HG02852 (cell line): ENCODE data around the gene CPEB3.
A peak's percentile ranks its signal among the peaks of the same experiment; 100 is the strongest.
"Not testable (repeated sequence)": the region's sequence is repeated elsewhere in the genome, so short reads cannot be mapped to it uniquely, and the experiment has no call there.

Source experiments
- ATAC-seq: cut with Tn5 transposase; IDR thresholded peaks from one replicate; pipeline ENCODE4 v1.9.1; 2021; ENCODE audit warnings: mild to moderate bottlenecking, moderate library complexity; ENCODE audit not compliant: unreplicated experiment

Gene CPEB3

GRCh38 chr10:92149261-92149660, 141.6 kb downstream of the CPEB3 start:
- ATAC-seq, result no peak

- ATAC-seq, result no peak
These were observed 144.1 kb downstream of the CPEB3 start for GRCh38 chr10:92146781-92147180.

- ATAC-seq, result no peak
These were observed 144.8 kb downstream of the CPEB3 start for GRCh38 chr10:92146107-92146506.

- peak; percentile 67 for ATAC-seq
These were observed 147.9 kb downstream of the CPEB3 start for GRCh38 chr10:92142949-92143348.

GRCh38 chr10:92142512-92142911, 148.4 kb downstream of the CPEB3 start:
- ATAC-seq, result no peak

- not testable (repeated sequence) for ATAC-seq
These were observed 149.7 kb downstream of the CPEB3 start for GRCh38 chr10:92141147-92141546.

GRCh38 chr10:92134049-92134448, 156.8 kb downstream of the CPEB3 start:
- ATAC-seq, result not testable (repeated sequence)

GRCh38 chr10:92131275-92131820, 159.5 kb downstream of the CPEB3 start:
- no peak for ATAC-seq

GRCh38 chr10:92130622-92131274, 160.1 kb downstream of the CPEB3 start:
- ATAC-seq, result no peak

- ATAC-seq, result no peak
These were observed 164.7 kb downstream of the CPEB3 start for GRCh38 chr10:92126100-92126650.

- ATAC-seq, result no peak
These were observed 165.7 kb downstream of the CPEB3 start for GRCh38 chr10:92125144-92125543.

GRCh38 chr10:92124616-92125143, 166.2 kb downstream of the CPEB3 start:
- no peak for ATAC-seq

GRCh38 chr10:92124020-92124419, 166.9 kb downstream of the CPEB3 start:
- no peak for ATAC-seq

- no peak for ATAC-seq
These were observed 167.9 kb downstream of the CPEB3 start for GRCh38 chr10:92122941-92123450.

GRCh38 chr10:92121686-92122492, 169.0 kb downstream of the CPEB3 start:
- no peak for ATAC-seq

GRCh38 chr10:92119340-92119739, 171.5 kb downstream of the CPEB3 start:
- no peak for ATAC-seq

GRCh38 chr10:92114917-92115316, 176.0 kb downstream of the CPEB3 start:
- ATAC-seq, result not testable (repeated sequence)

- ATAC-seq, result no peak
These were observed 176.8 kb downstream of the CPEB3 start for GRCh38 chr10:92113911-92114600.

- no peak for ATAC-seq
These were observed 178.4 kb downstream of the CPEB3 start for GRCh38 chr10:92112462-92112861.

GRCh38 chr10:92111336-92111939, 179.4 kb downstream of the CPEB3 start:
- no peak for ATAC-seq
